OCI-LY7 (cell line): Measurements from ENCODE around the gene CPTP. TPM values are rescaled to one million over a fixed set of nuclear protein-coding genes. Genes with fewer than 3 reads are reported as not detected.

ENCODE experiments used
- BruUV-seq: library from RNA; stranded (reverse); fragments of 400-500 nt; replicated peaks from 2 replicates; lab custom pipeline; 2021; lab: Mats Ljungman, UMichigan
- CTCF ChIA-PET: fragments of 300-600 bp; sonication (Branson Sonifier 250); formaldehyde crosslinking; loops from one replicate; lab custom pipeline; 2022; ENCODE audit warnings: antibody characterized with exemption; ENCODE audit not compliant: unreplicated experiment; lab: Charles Lee
- POLR2A ChIA-PET: fragments of 300-600 bp; sonication (Branson Sonifier 250); formaldehyde crosslinking; loops from one replicate; lab custom pipeline; 2022; ENCODE audit warnings: antibody characterized with exemption; lab: Charles Lee
- DNase-seq: peaks from one replicate; pipeline ENCODE4 v3.0.0-alpha.2; 2015; ENCODE audit warnings: low spot score
- H2AFZ ChIP-seq: fragments of 200-600 bp; sonication (generic), shearing (Covaris generic); 2 replicates; pipeline ENCODE4 v1.6.1; 2014; ENCODE audit warnings: mild to moderate bottlenecking, antibody characterized with exemption, low read length, moderate library complexity
- H3K27ac ChIP-seq: fragments of 200-600 bp; sonication (generic); 2 replicates; pipeline ENCODE4 v1.5.1; 2014; ENCODE audit warnings: mixed run types, low read depth, mild to moderate bottlenecking, moderate library complexity, low read length, inconsistent platforms; ENCODE audit not compliant: poor library complexity, severe bottlenecking
- H3K36me3 ChIP-seq: fragments of 200-600 bp; sonication (generic); 2 replicates; pipeline ENCODE4 v1.6.1; 2014; ENCODE audit warnings: mild to moderate bottlenecking, antibody characterized with exemption, low read length, moderate library complexity, mixed read lengths; ENCODE audit not compliant: insufficient read depth
- H3K4me1 ChIP-seq: fragments of 200-600 bp; sonication (generic); 2 replicates; pipeline ENCODE4 v1.5.1; 2014; ENCODE audit warnings: mild to moderate bottlenecking, low read length; ENCODE audit not compliant: insufficient read depth, poor library complexity, severe bottlenecking
- H3K4me2 ChIP-seq: fragments of 200-600 bp; sonication (generic); 2 replicates; pipeline ENCODE4 v1.6.1; 2014; ENCODE audit warnings: mild to moderate bottlenecking, low read length
- H3K4me3 ChIP-seq: fragments of 200-600 bp; sonication (generic); 2 replicates; pipeline ENCODE4 v1.5.1; 2014; ENCODE audit warnings: mild to moderate bottlenecking, low read depth, low read length; ENCODE audit not compliant: poor library complexity, severe bottlenecking
- H3K79me2 ChIP-seq: fragments of 200-600 bp; sonication (generic); 2 replicates; pipeline ENCODE4 v1.6.1; 2016; ENCODE audit warnings: low read depth, mild to moderate bottlenecking, low read length, moderate library complexity, mixed read lengths; ENCODE audit not compliant: insufficient read depth
- H3K9me2 ChIP-seq: fragments of 200-600 bp; sonication (generic); 2 replicates; pipeline ENCODE4 v1.6.1; 2016; ENCODE audit warnings: mild to moderate bottlenecking, low read length, mixed read lengths; ENCODE audit not compliant: insufficient read depth
- H3K9me3 ChIP-seq: fragments of 200-600 bp; sonication (generic); 2 replicates; pipeline ENCODE4 v1.6.1; 2014; ENCODE audit warnings: mild to moderate bottlenecking, mixed run types, low read length, mixed read lengths
- H4K20me1 ChIP-seq: fragments of 200-600 bp; sonication (generic); 2 replicates; pipeline ENCODE4 v1.6.1; 2014; ENCODE audit warnings: mild to moderate bottlenecking, antibody characterized with exemption, low read length, moderate library complexity, mixed read lengths; ENCODE audit not compliant: insufficient read depth
- CTCF ChIP-seq: fragments of 200-600 bp; sonication (generic); conservative IDR thresholded peaks from 2 replicates; pipeline ENCODE4 v1.5.1; 2014; ENCODE audit warnings: mild to moderate bottlenecking, antibody characterized with exemption, low read length, moderate library complexity, mixed read lengths
- EZH2phosphoT487 ChIP-seq: fragments of 200-600 bp; sonication (generic); IDR thresholded peaks from 2 replicates; pipeline ENCODE4 v1.6.1; 2018; ENCODE audit warnings: low read depth, borderline replicate concordance, mild to moderate bottlenecking, mixed run types, antibody characterized with exemption, low read length, moderate library complexity, mixed read lengths
- intact Hi-C: fragments of 100-400 bp; cut with micrococcal nuclease; formaldehyde crosslinking; loops from one replicate; pipeline ENCODE4 v1.10.0; 2022; ENCODE audit not compliant: unreplicated experiment
- total RNA-seq, 2 experiments: library from RNA; depleted of rRNA in 1 of 2; stranded (reverse); fragments of >200 nt in 1 of 2; shearing (Covaris generic) in 1 of 2; gene quantifications; 2 replicates each; pipeline ENCODE4 v1.2.3, GENCODE V29; 2014 to 2022

Gene CPTP
- total RNA-seq, 2 experiments from 2014 or later = 16.6 to 20.6 TPM

DNA sequence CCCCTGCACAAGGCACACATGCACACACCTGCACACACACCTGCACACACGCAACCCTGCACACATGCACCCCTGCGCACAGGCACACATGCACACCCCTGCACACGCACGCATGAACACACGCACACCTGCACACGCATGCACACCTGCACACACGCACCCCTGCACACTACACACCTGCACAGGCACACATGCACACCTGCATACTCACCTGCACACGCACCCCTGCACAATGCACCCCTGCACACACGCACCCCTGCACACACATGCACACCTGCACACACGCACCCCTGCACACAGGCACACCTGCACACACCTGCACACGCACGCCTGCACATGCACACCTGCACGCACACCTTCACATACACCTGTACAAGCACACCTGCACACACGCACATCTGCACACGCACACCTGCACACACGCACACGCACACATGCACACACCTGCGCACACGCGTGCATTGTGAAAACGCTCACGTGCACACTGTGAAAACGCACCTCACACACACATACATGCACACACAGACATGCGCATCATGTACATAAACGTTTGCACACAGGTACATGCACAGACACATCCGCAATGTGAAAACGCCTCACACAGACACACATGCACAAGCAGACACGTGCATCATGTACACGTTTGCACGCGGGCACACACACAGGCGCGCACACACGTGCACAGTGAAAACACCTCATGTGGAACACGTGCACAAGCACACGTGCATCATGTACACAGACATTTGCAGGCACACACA, 16.4 kb downstream of the CPTP start:
- Histone ChIP-seq H3K36me3 (peaks cover 10% of the 10 kb centered on the region), H3K4me1 (no peaks in the 10 kb centered on the region), H3K4me3 (no peak overlapping the region), H3K27ac (no peak overlapping the region), H3K4me2 (no peak overlapping the region), H4K20me1 (no peaks in the 10 kb centered on the region; the same call in 1 of the 2 replicates), H3K79me2 (no peaks in the 10 kb centered on the region), H3K9me3 (no peaks in the 10 kb centered on the region), H2AFZ (no peak overlapping the region), H3K9me2 (no peaks in the 10 kb centered on the region)
- DNase-seq = no peak
- intact Hi-C loops = no loop called here
- TF ChIP-seq CTCF = no peak
- TF ChIP-seq EZH2phosphoT487 = no peak
- no TSS peak for BruUV-seq
- ChIA-PET CTCF (no interaction called here), POLR2A (no interaction called here)

DNA sequence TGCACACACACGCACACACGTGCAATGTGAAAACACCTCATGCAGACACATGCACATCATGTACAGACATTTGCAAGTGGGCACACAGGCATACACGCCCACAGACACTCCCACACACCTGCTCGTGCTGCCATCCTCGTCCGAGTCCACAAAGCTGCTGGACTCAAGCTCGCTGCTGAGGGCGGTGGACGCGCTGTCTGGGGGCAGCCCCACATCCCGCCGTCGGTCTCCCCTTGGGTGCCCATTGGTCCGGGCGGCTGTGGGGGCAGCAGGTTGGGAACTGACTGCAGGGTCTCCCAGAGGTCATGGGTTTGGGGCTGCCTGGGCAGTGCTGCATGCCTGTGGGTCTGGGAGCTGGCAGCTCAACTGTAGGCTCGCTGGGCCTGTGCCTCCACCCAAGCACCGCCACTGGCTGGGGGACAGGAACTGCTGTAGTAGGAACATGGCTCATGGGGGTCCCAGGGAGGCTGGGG, 17.0 kb downstream of the CPTP start:
- no peak overlapping the region for H3K4me3 ChIP-seq
- no peak overlapping the region for H3K4me2 ChIP-seq
- ChIA-PET CTCF (no interaction called here), POLR2A (no interaction called here)
- no peaks in the 10 kb centered on the region for H3K4me1 ChIP-seq
- H4K20me1 ChIP-seq = no peaks in the 10 kb centered on the region; the same call in 1 of the 2 replicates
- H3K79me2 ChIP-seq = no peaks in the 10 kb centered on the region
- H3K36me3 ChIP-seq = peaks cover 10% of the 10 kb centered on the region
- no peak overlapping the region for H3K27ac ChIP-seq
- intact Hi-C loops = no loop called here
- no TSS peak for BruUV-seq
- H2AFZ ChIP-seq = no peak overlapping the region
- no peaks in the 10 kb centered on the region for H3K9me3 ChIP-seq
- TF ChIP-seq CTCF = no peak
- no peak for DNase-seq
- no peaks in the 10 kb centered on the region for H3K9me2 ChIP-seq

- BruUV-seq = no TSS peak
- H2AFZ ChIP-seq = no peak overlapping the region
- no peaks in the 10 kb centered on the region for H3K79me2 ChIP-seq
- H3K36me3 ChIP-seq = peaks cover 10% of the 10 kb centered on the region
- no peak overlapping the region for H3K4me2 ChIP-seq
- intact Hi-C loops = no loop called here
- H3K4me1 ChIP-seq = no peaks in the 10 kb centered on the region
- H3K27ac ChIP-seq = no peak overlapping the region
- H4K20me1 ChIP-seq = no peaks in the 10 kb centered on the region; the same call in 1 of the 2 replicates
- H3K4me3 ChIP-seq = no peak overlapping the region
- CTCF ChIA-PET = no interaction called here
- DNase-seq = no peak
- no peaks in the 10 kb centered on the region for H3K9me3 ChIP-seq
- POLR2A ChIA-PET = no interaction called here
- no peaks in the 10 kb centered on the region for H3K9me2 ChIP-seq
- TF ChIP-seq EZH2phosphoT487 = no peak
- TF ChIP-seq CTCF = no peak
Measured at GRCh38 chr1:1342061-1342562, 17.5 kb downstream of the CPTP start.
